ENCODE data around the gene C7orf33.

The C7orf33 gene

GRCh38 chr7:148630078-148630477, 39.5 kb downstream of the C7orf33 start:
- DNase-seq: no peak

- no peak for DNase-seq
Observed at GRCh38 chr7:148633761-148634160, 43.2 kb downstream of the C7orf33 start.

GRCh38 chr7:148637094-148637493, 46.5 kb downstream of the C7orf33 start:
- no peak for DNase-seq

GRCh38 chr7:148645898-148646297, 55.3 kb downstream of the C7orf33 start:
- DNase-seq: no peak

- no peak for DNase-seq
Observed at GRCh38 chr7:148650232-148650858, 59.8 kb downstream of the C7orf33 start.

- no peak for DNase-seq
Observed at GRCh38 chr7:148652773-148653172, 62.2 kb downstream of the C7orf33 start.

- no peak for DNase-seq
Observed at GRCh38 chr7:148657929-148658328, 67.4 kb downstream of the C7orf33 start.

- no peak for DNase-seq
Observed at GRCh38 chr7:148661471-148661870, 70.9 kb downstream of the C7orf33 start.

- DNase-seq: no peak
Observed at GRCh38 chr7:148662646-148663045, 72.1 kb downstream of the C7orf33 start.

- DNase-seq: no peak
Observed at GRCh38 chr7:148664324-148664723, 73.8 kb downstream of the C7orf33 start.

GRCh38 chr7:148665221-148665620, 74.7 kb downstream of the C7orf33 start:
- DNase-seq: no peak
